HG03159 (cell line): ENCODE data around the gene FKBP7.
A peak's percentile ranks its signal among the peaks of the same experiment; 100 is the strongest.
"Not testable (repeated sequence)": the region's sequence is repeated elsewhere in the genome, so short reads cannot be mapped to it uniquely, and the experiment has no call there.

ENCODE experiments used
- ATAC-seq: cut with Tn5 transposase; IDR thresholded peaks from one replicate; pipeline ENCODE4 v1.9.1; 2021; ENCODE audit warnings: mild to moderate bottlenecking, moderate library complexity; ENCODE audit not compliant: unreplicated experiment

Gene FKBP7

DNA sequence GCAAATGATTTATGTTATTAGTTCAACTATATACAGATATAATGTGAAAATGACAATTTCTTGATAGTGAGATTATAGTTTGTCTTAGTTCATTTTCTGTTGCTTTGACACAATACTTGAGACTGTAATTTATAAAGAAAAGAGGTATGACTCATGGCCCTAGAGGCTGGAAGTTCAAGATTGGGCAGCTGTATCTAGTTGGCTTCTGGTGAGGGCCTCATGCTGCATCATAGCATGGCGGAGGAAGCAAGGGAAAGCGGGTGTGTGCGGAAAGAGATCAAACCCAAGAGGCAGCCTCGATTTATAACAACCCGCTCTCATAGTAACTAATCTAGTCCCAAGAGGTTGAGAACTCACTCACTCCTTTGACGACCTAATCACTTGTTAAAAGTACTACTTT is 13.2 kb upstream of the FKBP7 start:
- no peak for ATAC-seq

DNA sequence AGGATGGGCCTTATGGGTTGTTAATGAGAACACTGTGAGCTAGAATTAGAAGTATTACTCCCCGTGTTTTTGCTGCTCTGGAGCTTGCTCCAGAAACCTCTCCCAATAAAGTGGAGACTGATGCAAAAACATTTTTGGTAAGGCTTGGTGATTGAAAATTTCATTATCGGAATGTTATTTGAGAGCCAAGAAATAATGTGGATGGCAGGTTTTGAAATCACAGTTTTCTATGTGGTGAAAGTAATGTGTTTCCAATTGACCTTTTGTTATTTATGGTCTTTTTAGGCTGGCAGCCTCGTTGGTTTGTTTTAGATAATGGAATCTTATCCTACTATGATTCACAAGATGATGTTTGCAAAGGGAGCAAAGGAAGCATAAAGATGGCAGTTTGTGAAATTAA is 7.0 kb upstream of the FKBP7 start:
- no peak for ATAC-seq

- no peak for ATAC-seq
These were observed 6.0 kb upstream of the FKBP7 start for GRCh38 chr2:178484245-178485041.

GRCh38 chr2:178482437-178482836 is 4.0 kb upstream of the FKBP7 start:
- peak; percentile 38 for ATAC-seq

DNA sequence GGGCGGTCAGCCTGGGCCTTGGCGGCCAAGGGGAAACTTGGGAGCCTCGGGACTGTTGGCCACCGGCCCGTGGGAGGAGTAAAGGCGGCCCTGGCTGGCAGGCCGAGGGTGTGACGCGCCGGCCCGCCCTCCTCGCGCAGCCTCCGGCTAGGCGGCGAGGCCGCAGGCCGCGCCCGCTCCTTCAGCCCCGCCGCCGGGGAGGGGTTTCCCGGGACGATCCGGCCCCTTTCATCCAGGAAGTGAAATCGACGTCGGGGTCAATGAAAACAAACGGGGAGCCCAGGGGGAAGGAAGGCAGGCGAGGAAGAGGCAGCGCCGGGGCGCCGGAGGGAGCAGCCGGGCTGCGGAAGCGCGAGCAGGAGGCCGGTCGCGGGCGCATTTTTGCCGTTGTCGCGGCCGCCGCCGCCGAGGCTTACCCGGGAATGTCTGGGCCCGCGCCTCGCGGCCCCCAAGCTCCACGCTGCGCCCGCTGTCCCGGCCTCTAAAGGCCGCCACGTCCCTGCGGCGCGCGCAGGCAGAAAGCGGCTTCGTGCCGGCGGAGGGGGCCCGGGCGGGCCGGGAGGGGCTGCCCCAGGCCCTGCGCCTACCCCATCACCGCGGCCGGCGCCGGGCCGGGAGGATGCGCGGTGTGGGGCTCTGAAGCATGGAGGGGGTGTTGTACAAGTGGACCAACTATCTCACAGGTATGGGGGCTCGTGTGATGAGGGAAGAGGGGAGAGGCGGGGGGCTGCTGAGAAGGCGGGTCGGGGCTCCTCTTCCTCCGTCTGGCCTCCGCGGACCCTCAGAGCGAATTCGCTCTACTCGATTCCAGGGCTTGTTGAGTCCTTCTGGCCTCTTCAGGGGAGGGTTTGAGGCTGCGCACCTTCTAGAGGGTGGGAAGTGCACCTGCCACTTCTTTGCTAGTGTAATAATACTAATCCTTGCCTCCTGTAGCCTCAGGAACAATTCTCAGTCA is 2.1 kb upstream of the FKBP7 start, which contains the start of gene PLEKHA3:
TSS of gene PLEKHA3 (plus strand) at position 231 of the 955 bp plus-strand sequence. CDS start at position 644, 413 bp downstream.
- ATAC-seq: peak; percentile 56

GRCh38 chr2:178479758-178480226 is 1.4 kb upstream of the FKBP7 start:
- no peak for ATAC-seq

- ATAC-seq: no peak
These were observed 846 bp upstream of the FKBP7 start for GRCh38 chr2:178479275-178479616.

GRCh38 chr2:178478130-178478438 is 316 bp downstream of the FKBP7 start:
- no peak for ATAC-seq

DNA sequence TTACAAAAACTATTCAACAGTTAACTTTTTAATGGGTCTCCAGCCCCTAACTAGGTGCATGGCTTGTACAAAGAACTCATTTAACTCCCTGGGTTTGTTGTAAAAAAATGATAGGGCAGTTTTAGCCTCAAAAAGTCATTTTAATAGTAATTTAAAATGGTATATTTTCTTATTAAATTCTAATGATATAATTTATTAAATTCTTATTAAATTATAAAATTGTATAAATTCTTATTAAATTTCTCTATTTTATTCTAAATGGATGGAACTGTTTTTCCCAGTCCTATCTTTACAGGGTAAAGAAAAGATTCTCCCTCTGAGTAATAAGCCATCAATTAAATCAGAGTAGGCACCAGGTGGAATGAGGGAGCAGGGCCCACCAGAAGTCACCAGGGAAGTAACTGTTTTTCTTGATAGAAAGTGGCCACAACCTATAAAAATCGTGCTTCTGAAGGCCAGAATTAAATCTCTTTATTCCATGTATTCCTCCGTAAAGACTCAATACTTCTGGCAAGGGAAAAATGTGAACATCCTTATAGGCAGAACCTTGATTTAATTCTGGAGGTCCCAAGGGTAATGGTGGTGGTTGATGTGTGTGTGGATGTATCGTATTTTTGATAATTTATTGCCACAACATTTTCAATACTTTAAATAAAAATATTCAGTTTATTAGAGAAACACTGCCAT is 814 bp downstream of the FKBP7 start:
- no peak for ATAC-seq

GRCh38 chr2:178476477-178476876 is 1.9 kb downstream of the FKBP7 start:
- ATAC-seq: no peak

GRCh38 chr2:178474560-178474959 is 3.8 kb downstream of the FKBP7 start:
- ATAC-seq: no peak

DNA sequence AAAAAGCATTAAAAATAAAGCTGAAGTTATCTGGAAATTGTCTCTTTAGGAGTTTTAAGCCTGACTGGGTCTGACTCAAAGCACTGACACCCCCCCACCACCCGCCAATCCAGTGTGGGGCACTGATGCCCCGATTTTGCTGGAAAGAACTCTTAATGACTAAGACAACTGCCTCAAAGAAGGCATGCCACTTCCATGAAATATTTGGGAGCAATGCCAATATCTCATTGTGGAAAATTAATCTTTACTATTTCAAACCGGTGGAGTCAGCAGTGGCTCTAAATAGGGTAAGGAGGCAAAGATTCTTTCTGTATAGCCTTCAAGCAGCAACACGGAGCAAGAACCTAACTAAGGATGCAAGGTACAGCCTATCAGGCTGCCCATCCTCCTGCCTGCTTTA is 4.5 kb downstream of the FKBP7 start:
- no peak for ATAC-seq

GRCh38 chr2:178473373-178473772 is 5.0 kb downstream of the FKBP7 start:
- no peak for ATAC-seq

DNA sequence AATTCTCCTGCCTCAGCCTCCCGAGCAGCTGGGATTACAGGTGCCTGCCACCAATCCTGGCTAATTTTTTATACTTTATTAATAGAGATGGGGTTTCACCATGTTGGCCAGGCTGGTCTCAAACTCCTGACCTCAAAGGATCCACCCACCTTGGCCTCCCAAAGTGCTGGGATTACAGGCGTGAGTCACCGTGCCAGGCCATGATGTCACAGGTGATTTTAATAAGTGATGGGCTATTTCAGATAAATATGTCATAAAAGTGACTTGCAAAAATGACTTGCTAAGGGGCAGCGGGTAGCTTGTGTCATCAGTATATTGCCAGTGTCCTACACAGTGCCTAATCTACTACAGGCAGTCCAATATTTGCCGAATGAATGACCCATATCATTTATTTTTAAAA is 7.1 kb downstream of the FKBP7 start:
- not testable (repeated sequence) for ATAC-seq

GRCh38 chr2:178469219-178469849 is 9.1 kb downstream of the FKBP7 start:
- ATAC-seq: no peak

GRCh38 chr2:178457390-178457886 is 21.0 kb downstream of the FKBP7 start:
- no peak for ATAC-seq

GRCh38 chr2:178455947-178456346 is 22.5 kb downstream of the FKBP7 start:
- ATAC-seq: no peak

DNA sequence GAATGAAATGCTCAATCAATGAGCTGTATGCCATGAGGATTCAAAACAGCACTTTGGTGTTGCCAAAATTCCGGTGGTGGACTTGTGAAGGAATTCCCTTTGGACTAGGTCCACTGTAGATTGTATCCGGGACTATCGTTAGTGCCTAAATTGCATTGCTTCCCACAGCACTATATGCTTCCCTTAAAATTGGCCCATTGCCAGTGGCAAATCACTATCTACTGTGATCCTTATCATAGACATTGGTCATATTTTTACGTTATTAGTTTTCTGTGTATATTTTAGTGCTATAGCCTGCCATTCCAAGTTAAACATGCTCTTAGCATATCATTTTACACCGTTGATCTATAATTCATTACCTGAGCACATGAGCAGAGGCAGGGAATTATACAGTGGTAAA is 25.5 kb downstream of the FKBP7 start:
- ATAC-seq: no peak

DNA sequence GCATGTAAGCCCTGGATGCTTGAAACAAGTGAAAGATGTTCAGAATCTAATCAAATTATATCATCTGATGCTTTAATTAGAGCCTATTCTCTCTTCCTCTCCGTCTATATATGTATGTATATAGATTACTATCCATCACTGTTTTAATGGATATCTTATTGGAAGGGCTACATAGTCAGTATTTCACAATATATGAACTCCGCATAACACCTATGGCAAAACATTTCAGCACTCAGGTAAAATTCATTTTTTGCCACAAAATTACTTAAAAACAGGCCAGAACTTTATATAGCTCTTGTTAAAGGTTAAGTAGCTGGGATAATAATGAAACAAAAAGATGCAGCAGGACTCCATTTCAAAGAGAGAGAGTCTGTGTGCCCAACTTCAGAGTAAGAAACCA is 26.1 kb downstream of the FKBP7 start:
- no peak for ATAC-seq

GRCh38 chr2:178450774-178451525 is 27.4 kb downstream of the FKBP7 start, which contains the start of the genes PJVK and PRKRA:
PJVK (plus strand) TSS chr2:178451378; CDS start chr2:178453410, 2,032 bp downstream.
PRKRA (minus strand) TSS chr2:178451175; CDS start chr2:178451030, 145 bp downstream.
- peak; percentile 83 for ATAC-seq
